OCI-LY1 (cell line): Measurements from ENCODE around the gene BRI3BP.

Source experiments
- H2AFZ ChIP-seq: fragments of 200-600 bp; sonication (generic), shearing (Covaris generic); 2 replicates; pipeline ENCODE4 v1.6.0; 2014; ENCODE audit warnings: antibody characterized with exemption, mild to moderate bottlenecking, low read length
- H3F3A ChIP-seq: fragments of 200-600 bp; sonication (generic), shearing (Covaris generic); 2 replicates; pipeline ENCODE4 v1.6.0; 2014; ENCODE audit warnings: mild to moderate bottlenecking, antibody characterized with exemption, low read length, moderate library complexity; ENCODE audit not compliant: insufficient read depth
- H3K27ac ChIP-seq: fragments of 200-600 bp; sonication (generic); 2 replicates; pipeline ENCODE4 v1.5.1; 2014; ENCODE audit warnings: low read length, mixed run types, mild to moderate bottlenecking, low read depth; ENCODE audit not compliant: poor library complexity, severe bottlenecking
- H3K27me3 ChIP-seq: fragments of 200-600 bp; sonication (generic); 2 replicates; pipeline ENCODE4 v1.6.0; 2014; ENCODE audit warnings: antibody characterized with exemption, mild to moderate bottlenecking, low read length, moderate library complexity; ENCODE audit not compliant: insufficient read depth
- H3K36me3 ChIP-seq: fragments of 200-600 bp; sonication (generic); 2 replicates; pipeline ENCODE4 v1.6.1; 2014; ENCODE audit warnings: mild to moderate bottlenecking, antibody characterized with exemption, low read length, moderate library complexity, mixed read lengths; ENCODE audit not compliant: insufficient read depth
- H3K4me1 ChIP-seq: fragments of 200-600 bp; sonication (generic); 2 replicates; pipeline ENCODE4 v1.5.1; 2014; ENCODE audit warnings: mild to moderate bottlenecking, low read length, moderate library complexity; ENCODE audit not compliant: insufficient read depth, severe bottlenecking
- H3K4me2 ChIP-seq: fragments of 200-600 bp; sonication (generic), shearing (Covaris generic); 2 replicates; pipeline ENCODE4 v1.6.1; 2014; ENCODE audit warnings: low read length
- H3K4me3 ChIP-seq: fragments of 200-600 bp; sonication (generic); 2 replicates; pipeline ENCODE4 v1.5.1; 2014; ENCODE audit warnings: low read length, low read depth, mild to moderate bottlenecking, mixed read lengths; ENCODE audit not compliant: poor library complexity, severe bottlenecking
- H3K79me2 ChIP-seq: fragments of 200-600 bp; shearing (Covaris generic); 2 replicates; pipeline ENCODE4 v1.6.1; 2016; ENCODE audit warnings: mixed run types, low read length, mixed read lengths; ENCODE audit not compliant: insufficient read depth
- H3K9ac ChIP-seq: fragments of 200-600 bp; sonication (generic), shearing (Covaris generic); 2 replicates; pipeline ENCODE4 v1.6.1; 2014; ENCODE audit warnings: mild to moderate bottlenecking, low read length, mixed read lengths
- H3K9me2 ChIP-seq: fragments of 200-600 bp; sonication (generic), shearing (Covaris generic); 2 replicates; pipeline ENCODE4 v1.6.1; 2014; ENCODE audit warnings: low read depth, mild to moderate bottlenecking, low read length, mixed read lengths
- H3K9me3 ChIP-seq: fragments of 200-600 bp; shearing (Covaris generic); 2 replicates; pipeline ENCODE4 v1.6.1; 2014; ENCODE audit warnings: low read length, mixed read lengths
- H4K20me1 ChIP-seq: fragments of 200-600 bp; sonication (generic), shearing (Covaris generic); 2 replicates; pipeline ENCODE4 v1.6.0; 2016; ENCODE audit warnings: mild to moderate bottlenecking, low read length; ENCODE audit not compliant: insufficient read depth
- CTCF ChIP-seq: fragments of 200-600 bp; sonication (generic), shearing (Covaris generic); IDR thresholded peaks from 2 replicates; pipeline ENCODE4 v1.5.1; 2017; ENCODE audit warnings: mild to moderate bottlenecking, antibody characterized with exemption, low read length, moderate library complexity, mixed read lengths
- EZH2 ChIP-seq: fragments of 200-600 bp; sonication (generic), shearing (Covaris generic); IDR thresholded peaks from 2 replicates; pipeline ENCODE4 v1.8.0; 2017; ENCODE audit warnings: borderline replicate concordance, mixed run types, mild to moderate bottlenecking, antibody characterized with exemption, low read length, moderate library complexity, mixed read lengths

The BRI3BP gene

GRCh38 chr12:124975276-124975675 is 18.2 kb upstream of the BRI3BP start:
- Histone ChIP-seq H3K4me1 (no peaks in the 10 kb centered on the region), H3K4me3 (no peak overlapping the region), H3K79me2 (no peaks in the 10 kb centered on the region), H3K36me3 (peaks cover 79% of the 10 kb centered on the region), H3K9me2 (no peaks in the 10 kb centered on the region), H4K20me1 (no peaks in the 10 kb centered on the region), H3K9ac (no peak overlapping the region), H3K27ac (no peak overlapping the region), H3K9me3 (no peaks in the 10 kb centered on the region), H3K27me3 (no peaks in the 10 kb centered on the region), H3F3A (no peaks in the 10 kb centered on the region), H3K4me2 (no peak overlapping the region), H2AFZ (no peak overlapping the region)
- TF ChIP-seq CTCF (no peak), EZH2 (no peak)

GRCh38 chr12:124976999-124977398 is 16.4 kb upstream of the BRI3BP start:
- Histone ChIP-seq H2AFZ (no peak overlapping the region), H3K9me2 (no peaks in the 10 kb centered on the region), H3K4me2 (no peak overlapping the region), H3K27ac (no peak overlapping the region), H4K20me1 (no peaks in the 10 kb centered on the region), H3K4me1 (no peaks in the 10 kb centered on the region), H3K79me2 (no peaks in the 10 kb centered on the region), H3K9ac (no peak overlapping the region), H3K36me3 (peaks cover 76% of the 10 kb centered on the region), H3K27me3 (no peaks in the 10 kb centered on the region), H3F3A (no peaks in the 10 kb centered on the region), H3K4me3 (no peak overlapping the region), H3K9me3 (no peaks in the 10 kb centered on the region)
- TF ChIP-seq CTCF (no peak), EZH2 (no peak)

GRCh38 chr12:124979568-124979967 is 13.9 kb upstream of the BRI3BP start:
- Histone ChIP-seq H3K9me3 (no peaks in the 10 kb centered on the region), H4K20me1 (no peaks in the 10 kb centered on the region), H3K27ac (no peak overlapping the region), H3K4me2 (no peak overlapping the region), H2AFZ (no peak overlapping the region), H3K4me1 (peaks cover 4% of the 10 kb centered on the region), H3K27me3 (no peaks in the 10 kb centered on the region), H3F3A (no peaks in the 10 kb centered on the region), H3K36me3 (peaks cover 81% of the 10 kb centered on the region), H3K9me2 (no peaks in the 10 kb centered on the region), H3K79me2 (no peaks in the 10 kb centered on the region), H3K9ac (no peak overlapping the region), H3K4me3 (no peak overlapping the region)
- TF ChIP-seq CTCF: peak; percentile 18; the same call in 1 of the 2 replicates
- no peak for TF ChIP-seq EZH2
